GM19438 (cell line): ENCODE measurements around the gene TDRD3.

ENCODE experiments used
- ATAC-seq: cut with Tn5 transposase; IDR thresholded peaks from one replicate; pipeline ENCODE4 v1.9.1; 2021; ENCODE audit warnings: low read depth; ENCODE audit not compliant: unreplicated experiment

TDRD3 gene

GRCh38 chr13:60448907-60449510 lies 52.0 kb downstream of the TDRD3 start:
- no peak for ATAC-seq

GRCh38 chr13:60453490-60453889 lies 56.5 kb downstream of the TDRD3 start:
- no peak for ATAC-seq

GRCh38 chr13:60454425-60454824 lies 57.4 kb downstream of the TDRD3 start:
- no peak for ATAC-seq

GRCh38 chr13:60463787-60464186 lies 66.8 kb downstream of the TDRD3 start:
- ATAC-seq = no peak

GRCh38 chr13:60467098-60467497 lies 70.1 kb downstream of the TDRD3 start:
- ATAC-seq = no peak

- ATAC-seq = no peak
Observed at GRCh38 chr13:60479273-60479672, 82.3 kb downstream of the TDRD3 start.

- no peak for ATAC-seq
Observed at GRCh38 chr13:60482012-60482411, 85.0 kb downstream of the TDRD3 start.

- no peak for ATAC-seq
Observed at GRCh38 chr13:60484865-60485264, 87.8 kb downstream of the TDRD3 start.

- no peak for ATAC-seq
Observed at GRCh38 chr13:60491531-60491930, 94.5 kb downstream of the TDRD3 start.

- no peak for ATAC-seq
Observed at GRCh38 chr13:60492187-60492586, 95.2 kb downstream of the TDRD3 start.

GRCh38 chr13:60494296-60494695 lies 97.3 kb downstream of the TDRD3 start:
- ATAC-seq = no peak

- no peak for ATAC-seq
Observed at GRCh38 chr13:60501236-60501635, 104.2 kb downstream of the TDRD3 start.

GRCh38 chr13:60509601-60510386 lies 112.8 kb downstream of the TDRD3 start:
- no peak for ATAC-seq

GRCh38 chr13:60511637-60512036 lies 114.6 kb downstream of the TDRD3 start:
- ATAC-seq = no peak

GRCh38 chr13:60514891-60515290 lies 117.9 kb downstream of the TDRD3 start:
- no peak for ATAC-seq

GRCh38 chr13:60519496-60519895 lies 122.5 kb downstream of the TDRD3 start:
- ATAC-seq = no peak

- ATAC-seq = no peak
Observed at GRCh38 chr13:60520902-60521569, 124.0 kb downstream of the TDRD3 start.

- ATAC-seq = no peak
Observed at GRCh38 chr13:60538566-60538965, 141.5 kb downstream of the TDRD3 start.

GRCh38 chr13:60540276-60540675 lies 143.3 kb downstream of the TDRD3 start:
- ATAC-seq = no peak

GRCh38 chr13:60562096-60562780 lies 165.2 kb downstream of the TDRD3 start:
- ATAC-seq = no peak

GRCh38 chr13:60571571-60571970 lies 174.6 kb downstream of the TDRD3 start:
- ATAC-seq = no peak
